Panc1 (cell line): ENCODE results near the gene DYRK1A.

Experiments
- CTCF ChIP-seq: fragments of 450-650 bp; IDR thresholded peaks from 2 replicates; pipeline ENCODE4 v1.5.1; 2017; ENCODE audit warnings: mild to moderate bottlenecking
- POLR2AphosphoS5 ChIP-seq: IDR thresholded peaks from 2 replicates; pipeline ENCODE4 v1.6.1; 2012; ENCODE audit warnings: mild to moderate bottlenecking, low read depth, low read length, moderate library complexity
- REST ChIP-seq, 2 experiments: IDR thresholded peaks; 2 replicates each; pipeline ENCODE4 v1.6.1; 2011 to 2012; ENCODE audit warnings: low read depth in 2 of 2, control low read depth in 1 of 2, low read length in 1 of 2, mild to moderate bottlenecking in 1 of 2, moderate library complexity in 1 of 2; ENCODE audit not compliant: insufficient read depth in 1 of 2
- SIN3A ChIP-seq: IDR thresholded peaks from 2 replicates; pipeline ENCODE4 v1.6.1; 2012; ENCODE audit warnings: low read depth, mild to moderate bottlenecking, low read length, moderate library complexity, borderline replicate concordance; ENCODE audit not compliant: insufficient read depth
- TCF7L2 ChIP-seq: IDR thresholded peaks from 2 replicates; pipeline ENCODE4 v1.6.1; 2011; ENCODE audit warnings: mild to moderate bottlenecking, low read depth, low read length, inconsistent platforms

GRCh38 chr21:37496972-37497371 lies 130.4 kb downstream of the DYRK1A start:
- TF ChIP-seq TCF7L2 (no peak), CTCF (peak; percentile 40; the same call in 1 of the 2 replicates), POLR2AphosphoS5 (no peak), REST (IDR thresholded peaks at IDR 0.05; ENCODE audit: insufficient read depth in 1 of 2, low read depth in 2 of 2, low read length in 1 of 2) (no peak), SIN3A (no peak)
